Measurements from ENCODE around the gene STK17A. TPM values are rescaled to one million over a fixed set of nuclear protein-coding genes. Genes with fewer than 3 reads are reported as not detected.
A peak's percentile ranks its signal among the peaks of the same experiment; 100 is the strongest.

Gene STK17A
- total RNA-seq, 1 experiment from 2014 or later, result 21.3 TPM

- ATAC-seq, result no peak
- Histone ChIP-seq H3K4me3 (ENCODE audit: low read depth in 2 of 2, low read length in 2 of 2) (peak overlapping the region in 1 of 2 experiments; percentile 89; a peak in 1 of 4 replicates), H3K4me1 (ENCODE audit: control insufficient read depth, insufficient read depth, low read length) (peaks cover 40% of the 10 kb centered on the region), H3K27ac (ENCODE audit: low read length) (peak overlapping the region; percentile 52; the same call in 1 of the 2 replicates), H3K27me3 (ENCODE audit: control insufficient read depth, insufficient read depth, low read length) (peaks cover 9% of the 10 kb centered on the region), H3K36me3 (ENCODE audit: control insufficient read depth, insufficient read depth, low read length) (no peaks in the 10 kb centered on the region; the same call in 1 of the 2 replicates), H3K9me3 (ENCODE audit: control insufficient read depth, insufficient read depth, low read depth, low read length) (no peaks in the 10 kb centered on the region)
- intact Hi-C loops (cut with micrococcal nuclease; ENCODE audit: unreplicated experiment) (no loop called here), in situ Hi-C loops (cut with HindIII; ENCODE audit: low pct_unique_long_range_greater_than_20kb, low sequenced_read_pairs) (loop anchor here (25.0 kb wide), 1 partner anchor 126 kb away; no protein-coding TSS in a partner anchor)
- TF ChIP-seq TCF7L2 (IDR thresholded peaks at IDR 0.05; ENCODE audit: low read depth, low read length) (peak; percentile 78), CTCF (IDR thresholded peaks at IDR 0.05) (no peak), SIN3A (IDR thresholded peaks at IDR 0.05; ENCODE audit: borderline replicate concordance, insufficient read depth, low read depth, low read length) (no peak)
- BruUV-seq (replicated peaks), result no TSS peak
- ChIA-PET POLR2A (interaction anchor here (0.6 kb wide), 1 partner anchor 205 kb away, joined by 4 read pairs; no protein-coding TSS in a partner anchor), CTCF (interaction anchor here (2.5 kb wide), 1 partner anchor 114 kb away, joined by 16 read pairs; no protein-coding TSS in a partner anchor)
- no peak for DNase-seq (ENCODE audit: low read depth, low spot score)
Observed at GRCh38 chr7:43586251-43586900, 3.5 kb downstream of the STK17A start.

DNA sequence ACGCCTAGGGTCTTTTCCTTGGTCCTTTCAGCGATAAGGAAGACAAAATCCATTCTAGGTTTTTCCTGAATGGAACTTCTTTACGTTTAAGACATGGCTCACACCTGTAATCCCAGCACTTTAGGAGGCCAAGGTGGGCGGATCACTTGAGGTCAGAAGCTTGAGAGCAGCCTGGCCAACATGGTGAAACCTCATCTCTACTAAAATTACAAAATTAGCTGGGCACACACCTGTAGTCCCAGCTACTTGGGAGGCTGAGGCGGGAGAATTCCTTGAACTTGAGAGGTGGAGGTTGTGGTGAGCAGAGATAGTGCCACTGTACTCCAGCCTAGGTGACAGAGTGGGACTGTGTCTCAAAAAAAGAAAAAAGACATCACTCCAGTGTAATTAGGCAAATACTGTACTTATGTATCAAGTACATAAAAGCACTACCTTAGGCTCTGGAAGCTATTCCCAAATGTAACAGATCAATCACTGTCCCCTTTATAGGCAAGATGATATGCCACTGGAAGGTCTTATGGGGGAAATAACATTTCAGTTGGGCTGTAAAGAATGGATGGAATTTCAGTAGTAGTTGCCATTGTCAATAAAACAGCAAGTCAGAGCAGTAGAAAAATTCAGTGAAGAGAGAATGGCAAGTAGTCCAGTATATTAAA is 5.7 kb downstream of the STK17A start:
- no TSS peak for BruUV-seq (replicated peaks)
- no peaks in the 10 kb centered on the region for H3K9me3 ChIP-seq (ENCODE audit: control insufficient read depth, insufficient read depth, low read depth, low read length)
- H3K4me3 ChIP-seq (ENCODE audit: low read depth in 2 of 2, low read length in 2 of 2), result no peak overlapping the region
- DNase-seq (ENCODE audit: low read depth, low spot score) (no peak), ATAC-seq (no peak)
- no peaks in the 10 kb centered on the region; the same call in 1 of the 2 replicates for H3K36me3 ChIP-seq (ENCODE audit: control insufficient read depth, insufficient read depth, low read length)
- ChIA-PET POLR2A (interaction anchor here (0.6 to 0.7 kb wide), 2 partner anchors 238 to 724 kb away, joined by 3 read pairs; no protein-coding TSS in a partner anchor), CTCF (no interaction called here)
- TF ChIP-seq POLR2AphosphoS5 (IDR thresholded peaks at IDR 0.05; ENCODE audit: low read depth, low read length) (no peak), TCF7L2 (IDR thresholded peaks at IDR 0.05; ENCODE audit: low read depth, low read length) (no peak), SIN3A (IDR thresholded peaks at IDR 0.05; ENCODE audit: borderline replicate concordance, insufficient read depth, low read depth, low read length) (no peak), CTCF (IDR thresholded peaks at IDR 0.05) (no peak), REST (IDR thresholded peaks at IDR 0.05; ENCODE audit: insufficient read depth in 1 of 2, low read depth in 2 of 2, low read length in 1 of 2) (no peak)
- H3K27ac ChIP-seq (ENCODE audit: low read length), result no peak overlapping the region
- no peaks in the 10 kb centered on the region for H3K27me3 ChIP-seq (ENCODE audit: control insufficient read depth, insufficient read depth, low read length)
- H3K4me1 ChIP-seq (ENCODE audit: control insufficient read depth, insufficient read depth, low read length), result peaks cover 46% of the 10 kb centered on the region
- intact Hi-C loops (cut with micrococcal nuclease; ENCODE audit: unreplicated experiment), result no loop called here
- in situ Hi-C loops (cut with HindIII; ENCODE audit: low pct_unique_long_range_greater_than_20kb, low sequenced_read_pairs), result loop anchor here (25.0 kb wide), 1 partner anchor 124 kb away; no protein-coding TSS in a partner anchor
